ENCODE results near the gene SHISAL2A. TPM values are rescaled to one million over a fixed set of nuclear protein-coding genes. Genes with fewer than 3 reads are reported as not detected.

SHISAL2A gene
- total and polyA plus RNA-seq, 2 experiments from 2014 or later, result not detected

DNA sequence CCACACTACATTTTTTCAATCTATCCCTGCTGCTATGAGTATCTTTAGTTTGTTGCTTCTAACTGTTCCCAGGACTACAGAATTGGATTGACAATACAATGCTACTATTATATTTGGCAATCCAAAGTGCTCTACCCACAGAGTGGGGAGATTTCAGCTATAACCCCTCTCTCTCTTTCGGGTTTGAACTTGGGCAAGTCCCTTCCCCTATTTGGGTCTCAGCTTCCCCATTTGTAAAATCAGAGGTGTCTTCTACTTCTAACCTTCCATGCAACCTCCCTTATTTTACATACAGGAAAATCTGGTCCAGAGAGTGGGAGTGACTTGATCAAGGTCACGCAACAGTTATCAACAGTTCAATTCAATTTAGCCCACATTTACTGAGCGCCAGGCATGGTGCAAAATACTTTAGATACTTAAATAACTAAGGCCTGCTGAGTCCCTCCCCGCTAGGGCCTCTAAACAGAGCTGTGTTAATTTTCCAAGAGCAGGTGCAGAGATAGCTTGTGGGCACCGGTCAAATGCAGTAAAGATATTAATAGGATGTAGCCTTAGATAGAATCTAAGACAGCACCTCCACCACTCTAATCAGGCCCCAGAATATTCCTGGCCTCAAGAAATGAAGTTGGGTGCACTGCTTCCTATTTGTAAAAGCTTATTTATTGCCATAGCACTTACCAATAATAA is 40.2 kb upstream of the SHISAL2A start:
- TF ChIP-seq, protein P1, sequence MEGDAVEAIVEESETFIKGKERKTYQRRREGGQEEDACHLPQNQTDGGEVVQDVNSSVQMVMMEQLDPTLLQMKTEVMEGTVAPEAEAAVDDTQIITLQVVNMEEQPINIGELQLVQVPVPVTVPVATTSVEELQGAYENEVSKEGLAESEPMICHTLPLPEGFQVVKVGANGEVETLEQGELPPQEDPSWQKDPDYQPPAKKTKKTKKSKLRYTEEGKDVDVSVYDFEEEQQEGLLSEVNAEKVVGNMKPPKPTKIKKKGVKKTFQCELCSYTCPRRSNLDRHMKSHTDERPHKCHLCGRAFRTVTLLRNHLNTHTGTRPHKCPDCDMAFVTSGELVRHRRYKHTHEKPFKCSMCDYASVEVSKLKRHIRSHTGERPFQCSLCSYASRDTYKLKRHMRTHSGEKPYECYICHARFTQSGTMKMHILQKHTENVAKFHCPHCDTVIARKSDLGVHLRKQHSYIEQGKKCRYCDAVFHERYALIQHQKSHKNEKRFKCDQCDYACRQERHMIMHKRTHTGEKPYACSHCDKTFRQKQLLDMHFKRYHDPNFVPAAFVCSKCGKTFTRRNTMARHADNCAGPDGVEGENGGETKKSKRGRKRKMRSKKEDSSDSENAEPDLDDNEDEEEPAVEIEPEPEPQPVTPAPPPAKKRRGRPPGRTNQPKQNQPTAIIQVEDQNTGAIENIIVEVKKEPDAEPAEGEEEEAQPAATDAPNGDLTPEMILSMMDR (IDR thresholded peaks at IDR 0.05; ENCODE audit: low read depth, low read length), result no peak
- no peaks in the 10 kb centered on the region for H3K36me3 ChIP-seq
- no peak overlapping the region for H3K4me3 ChIP-seq
- no peaks in the 10 kb centered on the region for H3K9me3 ChIP-seq (ENCODE audit: low read depth)
- no peaks in the 10 kb centered on the region for H3K27me3 ChIP-seq
- H3K4me1 ChIP-seq (ENCODE audit: low read depth), result peaks cover 4% of the 10 kb centered on the region
- H3K27ac ChIP-seq, result no peak overlapping the region
- DNase-seq (ENCODE audit: low read depth in 1 of 2, low spot score in 1 of 2), result no peak

DNA sequence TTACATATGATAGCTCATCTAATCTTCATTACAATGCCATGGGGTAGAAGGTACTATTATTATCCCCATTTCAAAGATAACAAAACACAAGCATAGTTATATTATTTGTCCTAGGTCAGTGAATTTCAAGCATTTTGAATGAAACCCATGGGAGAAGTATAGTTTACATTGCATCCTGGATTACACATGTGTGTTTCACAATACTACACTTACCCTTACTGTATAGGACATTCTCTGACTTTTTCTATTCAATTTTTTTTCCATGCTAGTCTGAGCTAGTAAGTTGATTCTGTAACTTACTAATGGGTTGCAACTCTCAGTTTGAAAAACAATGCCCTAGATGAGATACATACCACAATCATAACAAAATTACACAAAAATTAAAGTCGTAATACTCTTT is 39.5 kb upstream of the SHISAL2A start:
- H3K27me3 ChIP-seq, result no peaks in the 10 kb centered on the region
- no peak overlapping the region for H3K27ac ChIP-seq

DNA sequence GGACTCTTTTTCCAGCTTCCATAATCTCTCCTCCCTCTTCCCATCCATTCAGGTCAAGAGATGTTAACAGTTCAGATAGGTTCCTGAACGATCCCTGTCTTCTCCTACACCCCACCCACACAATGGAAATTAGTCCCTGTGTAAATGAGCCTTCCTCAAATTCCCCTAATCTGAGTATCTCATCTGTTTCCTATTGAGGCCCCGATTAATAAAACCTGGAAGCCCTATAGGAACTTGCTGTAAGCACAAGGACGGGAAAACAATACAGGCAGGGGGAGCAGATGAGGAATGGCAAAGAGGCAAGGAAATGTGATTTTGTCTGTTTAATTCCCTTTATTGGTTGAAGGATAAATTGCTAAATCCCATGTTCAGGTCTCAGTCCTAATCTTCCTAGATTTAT is 37.9 kb upstream of the SHISAL2A start:
- H3K9me3 ChIP-seq (ENCODE audit: low read depth), result no peaks in the 10 kb centered on the region
- no peaks in the 10 kb centered on the region for H3K27me3 ChIP-seq
- no peak for DNase-seq (ENCODE audit: low read depth in 1 of 2, low spot score in 1 of 2)
- H3K4me1 ChIP-seq (ENCODE audit: low read depth), result peaks cover 1% of the 10 kb centered on the region
- TF ChIP-seq, protein P1 (IDR thresholded peaks at IDR 0.05; ENCODE audit: low read depth, low read length), result no peak
- no peak overlapping the region for H3K27ac ChIP-seq
- H3K36me3 ChIP-seq, result no peaks in the 10 kb centered on the region
- no peak overlapping the region for H3K4me3 ChIP-seq

More for the DNA sequence above, 39.5 kb upstream of the SHISAL2A start:
- no peaks in the 10 kb centered on the region for H3K36me3 ChIP-seq
- no peak for DNase-seq (ENCODE audit: low read depth in 1 of 2, low spot score in 1 of 2)
- H3K4me1 ChIP-seq (ENCODE audit: low read depth), result peaks cover 4% of the 10 kb centered on the region
- no peak overlapping the region for H3K4me3 ChIP-seq
- H3K9me3 ChIP-seq (ENCODE audit: low read depth), result no peaks in the 10 kb centered on the region
- TF ChIP-seq, protein P1 (IDR thresholded peaks at IDR 0.05; ENCODE audit: low read depth, low read length), result no peak

DNA sequence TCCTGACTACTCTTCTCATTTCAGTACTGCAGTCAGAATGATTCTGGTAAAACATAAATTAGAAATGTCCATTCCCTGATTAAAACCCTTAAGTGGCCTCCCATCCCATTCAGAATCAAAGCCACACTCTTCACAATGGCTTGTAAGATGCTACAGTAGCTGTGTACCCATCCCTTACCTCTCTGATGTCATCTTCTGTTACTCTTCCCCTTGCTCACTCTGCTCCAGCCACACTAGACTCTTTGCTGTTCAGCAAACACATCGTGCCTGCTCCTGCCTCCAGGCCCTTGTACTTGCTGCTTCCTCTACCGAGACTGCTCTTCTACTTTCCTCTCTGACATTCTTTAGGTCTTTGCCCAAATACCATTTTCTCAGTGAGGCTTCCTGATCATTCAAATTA is 35.1 kb upstream of the SHISAL2A start:
- no peaks in the 10 kb centered on the region for H3K4me1 ChIP-seq (ENCODE audit: low read depth)
- no peak overlapping the region for H3K27ac ChIP-seq
- TF ChIP-seq, protein P1 (IDR thresholded peaks at IDR 0.05; ENCODE audit: low read depth, low read length), result no peak

DNA sequence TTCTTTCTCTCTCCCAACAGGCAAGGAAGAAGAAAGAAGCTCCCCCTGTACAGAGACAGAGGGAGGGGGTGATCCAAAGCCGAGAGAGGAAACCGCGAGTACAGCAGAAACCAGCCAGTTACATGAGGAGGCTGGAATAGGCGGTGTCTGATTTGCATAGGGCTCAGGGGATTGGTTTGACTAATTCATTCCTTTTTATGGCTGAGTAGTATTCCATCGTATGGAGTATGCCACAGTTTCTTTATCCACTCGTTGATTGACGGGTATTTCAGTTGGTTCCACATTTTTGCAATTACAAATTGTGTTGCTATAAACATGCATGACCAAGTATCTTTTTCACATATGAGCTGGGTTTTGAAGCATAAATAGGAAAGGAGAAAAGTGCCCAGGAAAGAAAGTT is 34.2 kb upstream of the SHISAL2A start:
- no peaks in the 10 kb centered on the region for H3K4me1 ChIP-seq (ENCODE audit: low read depth)
- TF ChIP-seq, protein P1 (IDR thresholded peaks at IDR 0.05; ENCODE audit: low read depth, low read length), result no peak

More for the DNA sequence above, 35.1 kb upstream of the SHISAL2A start:
- H3K4me3 ChIP-seq, result no peak overlapping the region
- no peak for DNase-seq (ENCODE audit: low read depth in 1 of 2, low spot score in 1 of 2)
- H3K36me3 ChIP-seq, result no peaks in the 10 kb centered on the region
- peaks cover 15% of the 10 kb centered on the region for H3K27me3 ChIP-seq
- no peaks in the 10 kb centered on the region for H3K9me3 ChIP-seq (ENCODE audit: low read depth)

More for the DNA sequence above, 34.2 kb upstream of the SHISAL2A start:
- no peak overlapping the region for H3K27ac ChIP-seq
- H3K4me3 ChIP-seq, result no peak overlapping the region
- no peak for DNase-seq (ENCODE audit: low read depth in 1 of 2, low spot score in 1 of 2)
- peaks cover 17% of the 10 kb centered on the region for H3K27me3 ChIP-seq
- no peaks in the 10 kb centered on the region for H3K9me3 ChIP-seq (ENCODE audit: low read depth)
- no peaks in the 10 kb centered on the region for H3K36me3 ChIP-seq
